ENCODE measurements around the gene HAL.
"Not testable (repeated sequence)": the region's sequence is repeated elsewhere in the genome, so short reads cannot be mapped to it uniquely, and the experiment has no call there.

Gene HAL

DNA sequence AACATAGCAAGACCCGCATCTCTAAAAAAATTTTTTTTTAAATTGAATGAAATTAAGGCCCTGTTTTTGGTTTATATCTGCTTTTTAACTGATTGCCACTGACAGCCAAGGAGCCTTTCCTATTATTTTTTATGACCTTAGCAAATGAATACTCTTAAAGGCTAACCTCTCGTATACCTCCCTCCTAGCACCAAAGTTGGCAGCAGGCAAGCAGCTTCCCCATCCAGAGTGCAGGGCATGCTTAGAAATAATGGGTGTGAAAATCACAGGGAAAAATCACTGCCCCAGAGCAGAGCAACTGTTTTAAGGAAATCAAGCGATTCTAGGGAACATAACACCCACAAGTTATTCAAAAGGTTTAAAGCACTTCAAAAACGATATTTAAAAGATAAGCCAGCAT, 20.7 kb downstream of the HAL start:
- no peak for TF ChIP-seq CTCF (IDR thresholded peaks at IDR 0.05; ENCODE audit: low read depth, low read length)
- DNase-seq (ENCODE audit: extremely low read depth, low read depth): no peak

DNA sequence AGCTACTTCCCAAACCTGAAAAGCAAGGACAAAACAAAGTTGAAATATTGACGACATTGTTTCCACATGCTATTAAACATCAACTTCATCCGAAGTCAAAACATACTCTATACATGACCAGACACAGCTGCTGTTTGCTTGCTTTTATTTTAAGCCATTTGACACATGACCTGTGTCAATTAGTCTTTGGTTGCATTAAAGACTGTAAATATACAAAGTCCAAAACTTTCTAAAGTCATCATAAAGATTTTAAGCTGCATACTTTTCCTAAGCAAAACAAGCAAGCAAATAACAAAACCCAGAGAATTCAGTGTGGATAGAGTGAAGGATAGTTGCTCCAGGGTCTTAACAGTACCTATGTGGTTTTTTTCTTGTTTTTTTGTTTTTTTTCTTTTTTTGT, 21.8 kb downstream of the HAL start:
- DNase-seq (ENCODE audit: extremely low read depth, low read depth): no peak
- TF ChIP-seq CTCF (IDR thresholded peaks at IDR 0.05; ENCODE audit: low read depth, low read length): no peak

DNA sequence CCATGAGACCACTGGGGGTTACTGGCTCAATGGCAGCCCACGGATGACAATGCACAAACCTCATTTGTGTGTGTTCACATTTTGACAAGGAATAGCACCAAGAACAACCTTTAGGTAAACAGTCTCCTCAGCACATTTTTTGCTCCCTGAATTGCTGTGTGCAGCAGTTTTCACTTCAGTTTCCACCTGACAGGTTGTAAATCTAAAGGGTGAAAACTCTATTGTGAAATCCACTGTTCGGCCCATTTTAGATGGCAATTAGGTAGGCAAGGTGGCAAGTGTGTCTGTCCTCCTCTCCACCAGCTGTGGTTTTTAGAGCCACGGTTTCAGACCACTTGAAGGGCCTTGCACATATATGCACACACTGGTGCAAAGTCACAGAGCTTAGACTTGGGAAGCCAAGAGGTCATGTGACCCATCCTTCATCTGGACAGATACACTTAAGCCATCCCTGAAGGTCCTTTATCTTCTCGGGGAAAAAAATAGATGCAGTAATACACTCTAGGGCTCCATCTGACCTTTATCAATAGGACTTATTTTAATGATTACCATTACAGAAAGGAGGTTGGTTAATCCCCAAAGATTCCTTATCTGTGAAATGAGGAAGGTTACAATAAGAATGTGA, 23.2 kb downstream of the HAL start:
- no peak for DNase-seq (ENCODE audit: extremely low read depth, low read depth)
- no peak for TF ChIP-seq CTCF (IDR thresholded peaks at IDR 0.05; ENCODE audit: low read depth, low read length)

- no peak for TF ChIP-seq CTCF (IDR thresholded peaks at IDR 0.05; ENCODE audit: low read depth, low read length)
- DNase-seq (ENCODE audit: extremely low read depth, low read depth): no peak
Measured at GRCh38 chr12:95970905-95971304, 25.2 kb downstream of the HAL start.

GRCh38 chr12:95969116-95969515, 27.0 kb downstream of the HAL start:
- DNase-seq (ENCODE audit: extremely low read depth, low read depth): not testable (repeated sequence)

DNA sequence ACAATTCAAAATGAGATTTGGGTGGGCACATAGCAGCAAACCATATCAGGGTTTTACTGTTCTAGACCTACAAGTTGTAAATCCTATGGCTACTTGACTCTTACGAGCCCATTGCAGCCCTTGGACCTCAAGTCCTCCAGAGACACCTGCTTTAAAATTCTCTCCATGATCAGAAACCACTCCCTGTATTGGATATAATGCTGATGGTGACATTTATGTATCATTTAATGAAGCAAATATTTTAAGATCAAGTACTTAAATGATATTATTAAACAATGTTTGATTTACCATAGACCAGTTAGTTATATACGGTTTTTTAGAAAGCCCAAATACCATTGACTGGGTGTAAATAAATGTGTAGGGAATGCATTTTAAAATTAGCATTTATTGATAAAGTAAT, 28.8 kb downstream of the HAL start:
- no peak for DNase-seq (ENCODE audit: extremely low read depth, low read depth)
- TF ChIP-seq CTCF (IDR thresholded peaks at IDR 0.05; ENCODE audit: low read depth, low read length): no peak

DNA sequence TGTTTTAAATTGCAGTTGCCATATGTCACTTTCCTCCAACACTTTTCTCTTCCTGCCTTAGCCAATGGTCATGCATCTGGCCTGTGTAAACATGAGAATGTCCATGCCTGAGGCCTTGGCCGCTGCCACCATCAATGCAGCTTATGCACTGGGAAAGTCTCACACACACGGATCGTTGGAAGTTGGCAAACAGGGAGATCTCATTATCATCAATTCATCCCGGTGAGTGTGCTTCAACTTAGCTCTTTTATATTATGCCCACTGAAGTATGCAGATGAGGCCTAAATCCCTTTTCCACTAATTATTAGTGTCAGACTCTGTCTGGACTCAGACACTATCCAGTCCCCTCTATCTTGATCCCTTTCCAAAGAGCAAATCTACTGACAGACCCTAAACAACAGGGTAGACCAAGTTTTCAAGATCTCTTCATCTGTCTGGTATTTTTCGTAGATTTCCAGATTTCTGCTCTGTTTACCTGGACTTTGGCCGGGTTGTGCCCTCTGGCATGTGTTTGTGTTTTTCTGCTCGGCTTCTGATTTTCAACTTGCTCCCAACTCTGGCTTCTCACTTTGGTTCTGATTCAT, 29.8 kb downstream of the HAL start:
- DNase-seq (ENCODE audit: extremely low read depth, low read depth): no peak
- no peak for TF ChIP-seq CTCF (IDR thresholded peaks at IDR 0.05; ENCODE audit: low read depth, low read length)

DNA sequence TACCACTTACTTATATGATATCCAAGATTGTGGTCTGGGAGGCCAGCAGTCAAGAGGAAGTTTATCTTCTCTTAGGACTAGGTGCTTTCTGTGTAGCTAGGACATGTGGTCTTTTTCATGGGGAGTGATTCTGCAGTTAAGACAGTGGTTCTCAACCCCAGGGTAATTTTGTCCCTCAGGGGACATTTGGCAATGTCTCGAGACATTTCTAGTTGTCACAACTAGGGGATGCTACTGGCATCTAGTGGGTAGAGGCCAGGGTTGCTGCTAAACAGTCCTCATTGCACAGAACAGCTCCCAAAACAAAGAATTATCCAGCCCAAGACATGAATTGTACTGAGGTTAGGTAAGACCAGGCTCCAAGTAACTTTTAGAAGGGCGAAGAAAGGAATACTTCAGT, 33.0 kb downstream of the HAL start:
- no peak for TF ChIP-seq CTCF (IDR thresholded peaks at IDR 0.05; ENCODE audit: low read depth, low read length)
- DNase-seq (ENCODE audit: extremely low read depth, low read depth): no peak

Measured in AG09319 (cell line).